ENCODE results near the gene NSF.
A peak's percentile ranks its signal among the peaks of the same experiment; 100 is the strongest.

NSF gene

DNA sequence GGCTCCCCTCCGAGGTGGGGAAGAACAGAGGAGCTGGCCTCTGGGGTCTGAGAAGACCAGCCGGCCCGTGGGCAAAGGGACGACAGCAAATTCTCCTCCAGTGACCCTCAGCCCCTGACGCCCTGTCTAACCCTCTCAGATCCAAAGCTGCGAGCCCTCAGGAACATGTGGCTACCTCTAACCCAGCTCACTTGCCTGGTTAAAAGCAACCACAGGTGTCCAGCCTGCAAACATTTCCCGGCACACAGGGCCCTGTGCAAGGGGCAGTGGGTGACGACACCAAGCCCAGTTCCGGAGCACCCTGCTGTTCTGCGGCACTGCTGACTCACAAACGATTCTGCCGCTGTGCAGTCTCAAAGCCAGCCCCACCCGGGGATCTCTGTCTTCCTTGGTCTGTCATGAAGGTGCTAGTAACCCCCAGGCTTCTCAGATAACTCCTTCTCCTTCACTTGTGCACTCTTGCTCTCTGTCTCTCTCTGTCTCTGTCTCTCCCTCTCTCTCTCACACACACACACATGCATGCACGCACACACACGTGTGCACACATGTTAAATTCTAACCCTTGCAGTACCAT, 205.0 kb downstream of the NSF start:
- Histone ChIP-seq H3K27ac (no peak overlapping the region), H3K4me3 (no peak overlapping the region)

GRCh38 chr17:46796084-46796483, 205.6 kb downstream of the NSF start:
- TF ChIP-seq POLR2AphosphoS5 (IDR thresholded peaks at IDR 0.05; ENCODE audit: borderline replicate concordance, low read depth, low read length) (no peak), EZH2 (IDR thresholded peaks at IDR 0.05) (no peak), FOXP2 (optimal IDR thresholded peaks at IDR 0.05; ENCODE audit: control extremely low read depth, extremely low read length, insufficient read depth) (no peak)
- Histone ChIP-seq H3K9ac (ENCODE audit: insufficient read length) (no peak overlapping the region), H3K27ac (no peak overlapping the region), H3K9me3 (ENCODE audit: low read depth, low read length) (no peaks in the 10 kb centered on the region), H3K4me3 (no peak overlapping the region), H3K36me3 (ENCODE audit: insufficient read depth, low read length) (no peaks in the 10 kb centered on the region)
- no peak for DNase-seq (ENCODE audit: low read depth, low spot score)

More for the DNA sequence above, 205.0 kb downstream of the NSF start:
- DNase-seq (ENCODE audit: low read depth, low spot score) = no peak
- Histone ChIP-seq H3K36me3 (ENCODE audit: insufficient read depth, low read length) (no peaks in the 10 kb centered on the region), H3K9ac (ENCODE audit: insufficient read length) (no peak overlapping the region), H3K9me3 (ENCODE audit: low read depth, low read length) (no peaks in the 10 kb centered on the region)
- TF ChIP-seq POLR2AphosphoS5 (IDR thresholded peaks at IDR 0.05; ENCODE audit: borderline replicate concordance, low read depth, low read length) (no peak), EZH2 (IDR thresholded peaks at IDR 0.05) (no peak), FOXP2 (optimal IDR thresholded peaks at IDR 0.05; ENCODE audit: control extremely low read depth, extremely low read length, insufficient read depth) (no peak)

DNA sequence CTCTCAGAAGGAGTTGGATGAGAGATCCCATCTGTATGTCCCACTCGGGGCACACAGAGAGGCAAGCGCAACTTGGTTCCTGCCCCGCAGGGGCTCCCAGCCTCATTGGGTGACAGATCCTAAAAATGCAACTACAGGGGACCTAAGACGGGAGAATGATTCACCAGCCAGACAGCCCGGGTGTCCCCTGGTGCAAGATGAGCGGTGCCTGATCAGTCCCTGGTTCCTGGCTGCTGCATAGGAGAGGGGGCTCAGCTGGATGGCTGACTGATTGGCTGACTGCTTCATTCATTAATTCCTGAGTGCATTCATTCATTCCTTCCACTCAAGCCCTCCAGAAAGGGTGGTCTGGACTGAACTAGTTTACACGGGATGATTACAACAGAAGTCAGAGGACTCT, 206.1 kb downstream of the NSF start:
- no peak overlapping the region for H3K9ac ChIP-seq (ENCODE audit: insufficient read length)
- TF ChIP-seq EZH2 (IDR thresholded peaks at IDR 0.05) = no peak
- TF ChIP-seq POLR2AphosphoS5 (IDR thresholded peaks at IDR 0.05; ENCODE audit: borderline replicate concordance, low read depth, low read length) = no peak
- TF ChIP-seq FOXP2 (optimal IDR thresholded peaks at IDR 0.05; ENCODE audit: control extremely low read depth, extremely low read length, insufficient read depth) = no peak
- no peak for DNase-seq (ENCODE audit: low read depth, low spot score)
- H3K9me3 ChIP-seq (ENCODE audit: low read depth, low read length) = no peaks in the 10 kb centered on the region
- H3K27ac ChIP-seq = no peak overlapping the region
- peak overlapping the region; percentile 7 for H3K4me3 ChIP-seq
- no peaks in the 10 kb centered on the region for H3K36me3 ChIP-seq (ENCODE audit: insufficient read depth, low read length)

GRCh38 chr17:46796956-46797530, 206.6 kb downstream of the NSF start:
- DNase-seq (ENCODE audit: low read depth, low spot score) = no peak
- H3K9me3 ChIP-seq (ENCODE audit: low read depth, low read length) = no peaks in the 10 kb centered on the region
- no peak overlapping the region for H3K9ac ChIP-seq (ENCODE audit: insufficient read length)
- H3K4me3 ChIP-seq = peak overlapping the region; percentile 7
- H3K27ac ChIP-seq = no peak overlapping the region
- TF ChIP-seq POLR2AphosphoS5 (IDR thresholded peaks at IDR 0.05; ENCODE audit: borderline replicate concordance, low read depth, low read length) = no peak
- no peak for TF ChIP-seq FOXP2 (optimal IDR thresholded peaks at IDR 0.05; ENCODE audit: control extremely low read depth, extremely low read length, insufficient read depth)
- TF ChIP-seq EZH2 (IDR thresholded peaks at IDR 0.05) = no peak
- H3K36me3 ChIP-seq (ENCODE audit: insufficient read depth, low read length) = no peaks in the 10 kb centered on the region

- Histone ChIP-seq H3K36me3 (ENCODE audit: insufficient read depth, low read length) (no peaks in the 10 kb centered on the region), H3K9ac (ENCODE audit: insufficient read length) (no peak overlapping the region), H3K4me3 (no peak overlapping the region), H3K27ac (no peak overlapping the region), H3K9me3 (ENCODE audit: low read depth, low read length) (no peaks in the 10 kb centered on the region)
- DNase-seq (ENCODE audit: low read depth, low spot score) = no peak
- no peak for TF ChIP-seq EZH2 (IDR thresholded peaks at IDR 0.05)
- no peak for TF ChIP-seq POLR2AphosphoS5 (IDR thresholded peaks at IDR 0.05; ENCODE audit: borderline replicate concordance, low read depth, low read length)
- no peak for TF ChIP-seq FOXP2 (optimal IDR thresholded peaks at IDR 0.05; ENCODE audit: control extremely low read depth, extremely low read length, insufficient read depth)
Measured at GRCh38 chr17:46800573-46800972, 210.1 kb downstream of the NSF start.

DNA sequence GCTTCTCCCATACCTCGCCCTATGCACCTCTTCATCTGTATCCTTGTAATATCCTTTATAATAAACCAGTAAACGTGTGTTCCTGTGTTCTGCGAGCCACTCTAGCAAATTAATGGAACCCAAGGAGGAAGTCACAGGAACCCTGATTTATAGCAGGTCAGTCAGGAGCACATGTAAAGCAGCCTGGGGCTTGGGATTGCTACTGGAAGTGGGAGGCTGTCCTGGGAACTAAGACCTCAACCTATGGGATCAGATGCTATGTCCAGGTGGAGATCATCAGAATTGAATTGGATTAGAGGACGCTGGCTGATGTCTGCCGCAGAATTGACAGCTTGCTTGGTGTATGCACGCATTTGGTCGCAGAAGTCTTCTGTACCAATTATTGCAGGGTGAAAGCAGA, 212.3 kb downstream of the NSF start:
- DNase-seq (ENCODE audit: low read depth, low spot score) = no peak
- H3K27ac ChIP-seq = no peak overlapping the region
- H3K36me3 ChIP-seq (ENCODE audit: insufficient read depth, low read length) = no peaks in the 10 kb centered on the region
- no peak overlapping the region for H3K4me3 ChIP-seq
- TF ChIP-seq POLR2AphosphoS5 (IDR thresholded peaks at IDR 0.05; ENCODE audit: borderline replicate concordance, low read depth, low read length) (no peak), FOXP2 (optimal IDR thresholded peaks at IDR 0.05; ENCODE audit: control extremely low read depth, extremely low read length, insufficient read depth) (no peak)
- H3K9ac ChIP-seq (ENCODE audit: insufficient read length) = no peak overlapping the region
- no peaks in the 10 kb centered on the region for H3K9me3 ChIP-seq (ENCODE audit: low read depth, low read length)

GRCh38 chr17:46803544-46803943, 213.1 kb downstream of the NSF start:
- no peak for TF ChIP-seq EZH2 (IDR thresholded peaks at IDR 0.05)
- TF ChIP-seq FOXP2 (optimal IDR thresholded peaks at IDR 0.05; ENCODE audit: control extremely low read depth, extremely low read length, insufficient read depth) = no peak
- TF ChIP-seq POLR2AphosphoS5 (IDR thresholded peaks at IDR 0.05; ENCODE audit: borderline replicate concordance, low read depth, low read length) = no peak
- Histone ChIP-seq H3K27ac (no peak overlapping the region), H3K9ac (ENCODE audit: insufficient read length) (no peak overlapping the region), H3K36me3 (ENCODE audit: insufficient read depth, low read length) (no peaks in the 10 kb centered on the region), H3K9me3 (ENCODE audit: low read depth, low read length) (no peaks in the 10 kb centered on the region), H3K4me3 (no peak overlapping the region)
- no peak for DNase-seq (ENCODE audit: low read depth, low spot score)

DNA sequence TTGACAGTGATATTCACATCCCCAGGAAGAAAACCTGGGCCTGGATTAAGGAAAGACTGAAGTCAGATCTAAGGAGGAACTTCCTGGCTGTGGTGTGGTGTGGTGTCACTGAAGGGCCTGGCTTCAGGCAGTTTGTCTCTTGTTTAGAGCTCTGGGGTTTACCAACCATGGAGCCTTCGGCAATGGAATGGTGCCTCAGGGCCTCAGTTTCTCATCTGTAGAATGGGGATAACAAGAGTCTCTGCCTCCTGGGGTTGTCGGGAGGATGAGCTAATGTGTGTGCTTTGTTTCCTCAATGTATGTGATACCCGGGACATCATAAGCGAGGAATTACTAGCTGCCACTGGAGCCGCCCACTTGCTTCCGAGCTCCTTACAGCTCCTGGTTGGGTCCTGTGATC, 215.3 kb downstream of the NSF start:
- no peak for TF ChIP-seq FOXP2 (optimal IDR thresholded peaks at IDR 0.05; ENCODE audit: control extremely low read depth, extremely low read length, insufficient read depth)
- TF ChIP-seq POLR2AphosphoS5 (IDR thresholded peaks at IDR 0.05; ENCODE audit: borderline replicate concordance, low read depth, low read length) = no peak
- H3K9ac ChIP-seq (ENCODE audit: insufficient read length) = no peak overlapping the region
- no peak overlapping the region for H3K4me3 ChIP-seq
- DNase-seq (ENCODE audit: low read depth, low spot score) = no peak
- H3K36me3 ChIP-seq (ENCODE audit: insufficient read depth, low read length) = no peaks in the 10 kb centered on the region
- no peak overlapping the region for H3K27ac ChIP-seq
- H3K9me3 ChIP-seq (ENCODE audit: low read depth, low read length) = no peaks in the 10 kb centered on the region

All from SK-N-MC (cell line).